GM10266 (cell line): Measurements from ENCODE around the gene CD164.

Experiments
- DNase-seq: peaks from one replicate; pipeline ENCODE4 v3.0.0; 2012; ENCODE audit errors: extremely low spot score
- TF ChIP-seq, protein P1 (sequence below): IDR thresholded peaks from 2 replicates; pipeline ENCODE4 v1.5.1; 2012; ENCODE audit warnings: mild to moderate bottlenecking, low read depth; ENCODE audit not compliant: control insufficient read depth, insufficient read depth; ENCODE audit errors: missing control alignments

CD164 gene

GRCh38 chr6:109381747-109382575 is at the start of gene CD164:
Gene CD164 (minus strand): TSS chr6:109382467. CDS start chr6:109382378, 89 bp downstream.
- peak; percentile 96 for DNase-seq
- TF ChIP-seq, protein P1, sequence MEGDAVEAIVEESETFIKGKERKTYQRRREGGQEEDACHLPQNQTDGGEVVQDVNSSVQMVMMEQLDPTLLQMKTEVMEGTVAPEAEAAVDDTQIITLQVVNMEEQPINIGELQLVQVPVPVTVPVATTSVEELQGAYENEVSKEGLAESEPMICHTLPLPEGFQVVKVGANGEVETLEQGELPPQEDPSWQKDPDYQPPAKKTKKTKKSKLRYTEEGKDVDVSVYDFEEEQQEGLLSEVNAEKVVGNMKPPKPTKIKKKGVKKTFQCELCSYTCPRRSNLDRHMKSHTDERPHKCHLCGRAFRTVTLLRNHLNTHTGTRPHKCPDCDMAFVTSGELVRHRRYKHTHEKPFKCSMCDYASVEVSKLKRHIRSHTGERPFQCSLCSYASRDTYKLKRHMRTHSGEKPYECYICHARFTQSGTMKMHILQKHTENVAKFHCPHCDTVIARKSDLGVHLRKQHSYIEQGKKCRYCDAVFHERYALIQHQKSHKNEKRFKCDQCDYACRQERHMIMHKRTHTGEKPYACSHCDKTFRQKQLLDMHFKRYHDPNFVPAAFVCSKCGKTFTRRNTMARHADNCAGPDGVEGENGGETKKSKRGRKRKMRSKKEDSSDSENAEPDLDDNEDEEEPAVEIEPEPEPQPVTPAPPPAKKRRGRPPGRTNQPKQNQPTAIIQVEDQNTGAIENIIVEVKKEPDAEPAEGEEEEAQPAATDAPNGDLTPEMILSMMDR: no peak

GRCh38 chr6:109429496-109429895 is 47.2 kb upstream of the CD164 start:
- no peak for DNase-seq
- TF ChIP-seq, protein P1: no peak

DNA sequence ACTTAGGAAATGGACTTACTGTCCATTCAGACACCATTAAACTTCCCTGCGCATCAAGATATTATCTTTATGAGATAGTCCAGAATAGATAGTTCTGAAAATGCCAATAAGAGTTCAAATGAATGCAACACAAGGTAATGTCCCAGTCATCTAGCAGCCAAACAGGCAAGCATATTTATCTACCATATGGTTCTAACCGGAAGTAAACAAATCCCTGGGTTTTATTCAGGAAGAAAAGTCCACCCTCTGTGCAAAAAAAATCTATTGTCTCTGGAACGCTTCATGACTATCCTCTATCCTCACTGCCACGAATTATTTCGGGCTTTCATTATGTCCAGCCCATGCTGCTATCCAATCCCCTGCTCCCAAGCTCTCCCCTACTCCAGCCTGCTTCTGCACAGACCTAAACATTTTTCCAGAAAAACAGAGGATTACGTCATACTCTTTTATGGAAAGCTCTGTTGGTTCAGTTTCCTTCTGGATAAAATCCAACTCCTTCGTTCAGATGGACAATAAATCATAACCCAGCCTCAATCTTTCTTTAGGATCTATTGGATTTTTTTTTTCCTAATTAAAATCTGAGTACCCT is 46.7 kb upstream of the CD164 start:
- TF ChIP-seq, protein P1: no peak
- no peak for DNase-seq

GRCh38 chr6:109424946-109425345 is 42.7 kb upstream of the CD164 start:
- DNase-seq: no peak
- TF ChIP-seq, protein P1: no peak

- no peak for DNase-seq
- TF ChIP-seq, protein P1: no peak
Measured at GRCh38 chr6:109421184-109421583, 38.9 kb upstream of the CD164 start.

- DNase-seq: no peak
- TF ChIP-seq, protein P1: no peak
Measured at GRCh38 chr6:109420751-109421150, 38.5 kb upstream of the CD164 start.

DNA sequence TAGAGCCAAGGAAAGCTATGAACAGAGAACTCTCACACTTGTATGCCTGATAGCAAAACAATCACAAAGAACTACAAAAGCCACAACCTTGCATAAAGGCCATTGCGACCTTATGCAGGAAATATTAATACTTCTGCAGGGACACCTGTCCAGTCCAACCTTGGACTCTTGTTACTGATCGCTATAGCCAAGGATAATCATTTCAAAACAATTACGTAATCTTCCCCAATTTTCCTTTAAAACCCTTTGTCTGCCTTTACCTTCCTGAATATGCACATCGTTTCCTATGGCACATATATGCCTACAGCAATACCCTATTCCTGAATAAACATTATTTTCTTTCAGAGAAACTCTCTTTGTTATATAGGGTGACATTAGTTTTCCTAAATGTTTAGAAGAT is 35.4 kb upstream of the CD164 start:
- TF ChIP-seq, protein P1: no peak
- DNase-seq: no peak
